ENCODE results near the gene THAP8. TPM values are rescaled to one million over a fixed set of nuclear protein-coding genes. Genes with fewer than 3 reads are reported as not detected.

THAP8 gene
- total and polyA plus RNA-seq, 2 experiments from 2014 or later = 18.9 to 24.8 TPM

GRCh38 chr19:36010402-36010801 is 43.7 kb downstream of the THAP8 start:
- H3K9me3 ChIP-seq (ENCODE audit: low read depth) = no peaks in the 10 kb centered on the region
- no peaks in the 10 kb centered on the region for H3K36me3 ChIP-seq
- H3K27ac ChIP-seq = no peak overlapping the region
- H3K4me3 ChIP-seq = no peak overlapping the region
- no peak for TF ChIP-seq CTCF (IDR thresholded peaks at IDR 0.05; ENCODE audit: low read depth, low read length)
- peaks cover 4% of the 10 kb centered on the region for H3K4me1 ChIP-seq (ENCODE audit: low read depth)
- no peak for DNase-seq (ENCODE audit: low read depth in 1 of 2, low spot score in 1 of 2)
- no peaks in the 10 kb centered on the region for H3K27me3 ChIP-seq

GRCh38 chr19:36009633-36010379 is 44.3 kb downstream of the THAP8 start:
- no peak for TF ChIP-seq CTCF (IDR thresholded peaks at IDR 0.05; ENCODE audit: low read depth, low read length)
- Histone ChIP-seq H3K4me1 (ENCODE audit: low read depth) (peaks cover 3% of the 10 kb centered on the region), H3K27ac (no peak overlapping the region), H3K27me3 (no peaks in the 10 kb centered on the region), H3K4me3 (peak overlapping the region; percentile 16), H3K9me3 (ENCODE audit: low read depth) (no peaks in the 10 kb centered on the region), H3K36me3 (no peaks in the 10 kb centered on the region)
- DNase-seq (ENCODE audit: low read depth in 1 of 2, low spot score in 1 of 2) = no peak

GRCh38 chr19:36009220-36009619 is 44.9 kb downstream of the THAP8 start:
- no peak for TF ChIP-seq CTCF (IDR thresholded peaks at IDR 0.05; ENCODE audit: low read depth, low read length)
- Histone ChIP-seq H3K4me1 (ENCODE audit: low read depth) (no peaks in the 10 kb centered on the region), H3K27me3 (no peaks in the 10 kb centered on the region), H3K27ac (no peak overlapping the region), H3K36me3 (no peaks in the 10 kb centered on the region), H3K4me3 (peak overlapping the region; percentile 16), H3K9me3 (ENCODE audit: low read depth) (no peaks in the 10 kb centered on the region)
- peak; percentile 65 to 76 for DNase-seq (ENCODE audit: low read depth in 1 of 2, low spot score in 1 of 2)

GRCh38 chr19:36008336-36008978 is 45.6 kb downstream of the THAP8 start, which contains the start of gene SYNE4:
SYNE4 (minus strand) TSS chr19:36008813; CDS start chr19:36008681, 132 bp downstream.
- Histone ChIP-seq H3K4me1 (ENCODE audit: low read depth) (no peaks in the 10 kb centered on the region), H3K27ac (no peak within 1 kb of the TSS), H3K4me3 (peak within 1 kb of the TSS; percentile 16), H3K36me3 (no peaks in the 10 kb centered on the region), H3K9me3 (ENCODE audit: low read depth) (no peaks in the 10 kb centered on the region), H3K27me3 (no peaks in the 10 kb centered on the region)
- DNase-seq (ENCODE audit: low read depth in 1 of 2, low spot score in 1 of 2) = peak in 1 of 2 donors; percentile 56
- no peak for TF ChIP-seq CTCF (IDR thresholded peaks at IDR 0.05; ENCODE audit: low read depth, low read length)

- Histone ChIP-seq H3K27me3 (no peaks in the 10 kb centered on the region), H3K4me3 (no peak overlapping the region), H3K27ac (no peak overlapping the region), H3K9me3 (ENCODE audit: low read depth) (no peaks in the 10 kb centered on the region), H3K4me1 (ENCODE audit: low read depth) (no peaks in the 10 kb centered on the region), H3K36me3 (no peaks in the 10 kb centered on the region)
- TF ChIP-seq CTCF (IDR thresholded peaks at IDR 0.05; ENCODE audit: low read depth, low read length) = no peak
- no peak for DNase-seq (ENCODE audit: low read depth in 1 of 2, low spot score in 1 of 2)
These were observed 47.1 kb downstream of the THAP8 start for GRCh38 chr19:36006955-36007354.
